ENCODE data around the gene PKD1.

The PKD1 gene

DNA sequence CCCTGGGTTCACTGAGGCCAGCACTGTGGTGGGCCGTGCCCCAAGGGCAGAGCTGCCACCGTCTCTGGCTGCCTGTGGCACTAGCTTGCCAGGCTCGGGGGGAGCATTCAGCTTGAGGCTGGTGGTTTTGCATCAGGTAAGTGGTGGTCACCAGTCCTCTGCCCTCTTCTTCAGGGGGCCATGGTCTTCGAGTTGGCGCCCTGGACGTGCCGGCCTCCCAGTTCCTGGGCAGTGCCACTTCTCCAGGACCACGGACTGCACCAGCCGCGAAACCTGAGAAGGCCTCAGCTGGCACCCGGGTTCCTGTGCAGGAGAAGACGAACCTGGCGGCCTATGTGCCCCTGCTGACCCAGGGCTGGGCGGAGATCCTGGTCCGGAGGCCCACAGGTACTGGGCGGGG is 55.7 kb downstream of the PKD1 start:
- TF ChIP-seq, protein P1, sequence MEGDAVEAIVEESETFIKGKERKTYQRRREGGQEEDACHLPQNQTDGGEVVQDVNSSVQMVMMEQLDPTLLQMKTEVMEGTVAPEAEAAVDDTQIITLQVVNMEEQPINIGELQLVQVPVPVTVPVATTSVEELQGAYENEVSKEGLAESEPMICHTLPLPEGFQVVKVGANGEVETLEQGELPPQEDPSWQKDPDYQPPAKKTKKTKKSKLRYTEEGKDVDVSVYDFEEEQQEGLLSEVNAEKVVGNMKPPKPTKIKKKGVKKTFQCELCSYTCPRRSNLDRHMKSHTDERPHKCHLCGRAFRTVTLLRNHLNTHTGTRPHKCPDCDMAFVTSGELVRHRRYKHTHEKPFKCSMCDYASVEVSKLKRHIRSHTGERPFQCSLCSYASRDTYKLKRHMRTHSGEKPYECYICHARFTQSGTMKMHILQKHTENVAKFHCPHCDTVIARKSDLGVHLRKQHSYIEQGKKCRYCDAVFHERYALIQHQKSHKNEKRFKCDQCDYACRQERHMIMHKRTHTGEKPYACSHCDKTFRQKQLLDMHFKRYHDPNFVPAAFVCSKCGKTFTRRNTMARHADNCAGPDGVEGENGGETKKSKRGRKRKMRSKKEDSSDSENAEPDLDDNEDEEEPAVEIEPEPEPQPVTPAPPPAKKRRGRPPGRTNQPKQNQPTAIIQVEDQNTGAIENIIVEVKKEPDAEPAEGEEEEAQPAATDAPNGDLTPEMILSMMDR (IDR thresholded peaks at IDR 0.05; ENCODE audit: low read depth, low read length), result no peak
- no peak overlapping the region for H3K4me3 ChIP-seq (ENCODE audit: low read depth, low read length)

DNA sequence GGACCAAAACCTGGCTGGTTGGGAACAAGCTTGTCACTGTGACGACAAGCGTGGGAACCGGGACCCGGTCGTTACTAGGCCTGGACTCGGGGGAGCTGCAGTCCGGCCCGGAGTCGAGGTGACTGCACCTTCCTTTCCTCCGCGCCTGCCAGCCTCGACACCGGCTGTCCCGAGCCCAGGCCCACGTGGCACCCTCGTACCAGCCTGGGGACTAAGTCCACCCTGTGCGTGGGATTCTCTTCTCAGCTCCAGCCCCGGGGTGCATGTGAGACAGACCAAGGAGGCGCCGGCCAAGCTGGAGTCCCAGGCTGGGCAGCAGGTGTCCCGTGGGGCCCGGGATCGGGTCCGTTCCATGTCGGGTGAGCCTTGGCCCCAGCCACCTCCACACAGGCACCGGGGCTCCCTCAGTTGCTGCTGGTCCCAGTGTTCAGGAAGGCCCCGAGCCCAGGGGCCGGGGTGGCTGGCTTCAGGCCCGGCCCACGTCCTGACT is 56.3 kb downstream of the PKD1 start:
- TF ChIP-seq, protein P1 (IDR thresholded peaks at IDR 0.05; ENCODE audit: low read depth, low read length), result no peak

DNA sequence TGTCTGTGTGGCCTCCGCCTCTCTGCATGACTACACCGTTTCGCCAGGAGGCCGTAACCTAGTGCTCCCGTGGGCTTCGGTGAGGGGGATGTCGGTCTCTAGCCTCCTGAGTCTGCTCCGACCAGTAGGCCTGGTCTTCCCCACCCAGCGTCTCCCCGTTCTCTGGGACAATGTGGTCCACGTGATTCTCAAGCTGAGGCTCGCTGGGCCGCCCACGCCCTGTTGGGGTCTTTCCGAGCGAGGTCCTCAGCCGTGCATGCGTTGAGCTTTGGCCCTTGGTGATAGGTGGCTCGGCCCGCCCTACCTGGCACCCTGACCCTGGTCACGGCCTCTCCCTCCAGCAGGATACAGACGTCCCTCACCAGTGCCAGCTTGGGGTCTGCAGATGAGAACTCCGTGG is 57.0 kb downstream of the PKD1 start:
- TF ChIP-seq, protein P1 (IDR thresholded peaks at IDR 0.05; ENCODE audit: low read depth, low read length), result no peak
- no peak overlapping the region for H3K4me3 ChIP-seq (ENCODE audit: low read depth, low read length)

More for the DNA sequence above, 56.3 kb downstream of the PKD1 start:
- H3K4me3 ChIP-seq (ENCODE audit: low read depth, low read length), result no peak overlapping the region

DNA sequence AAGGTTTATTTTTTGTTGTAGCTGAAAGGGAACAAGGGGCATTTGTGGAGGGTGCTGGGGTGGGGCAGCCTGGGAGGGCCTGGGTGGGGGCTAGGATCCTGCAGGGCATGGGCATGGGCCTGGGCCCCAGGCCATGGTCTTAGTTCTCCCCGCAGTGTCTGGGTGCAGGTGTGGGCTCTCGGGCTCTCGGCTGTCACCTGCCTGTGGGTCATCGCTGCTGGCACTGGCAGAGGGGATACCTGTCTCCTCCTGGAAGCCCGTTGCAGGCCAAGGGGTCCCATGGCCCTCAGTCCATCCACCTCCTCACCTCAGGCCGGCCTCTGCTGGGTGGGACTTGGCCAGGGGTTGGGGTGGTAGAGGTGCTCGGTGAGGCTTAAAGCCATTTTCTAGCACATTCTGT is 57.6 kb downstream of the PKD1 start:
- TF ChIP-seq, protein P1 (IDR thresholded peaks at IDR 0.05; ENCODE audit: low read depth, low read length), result no peak
- no peak overlapping the region for H3K4me3 ChIP-seq (ENCODE audit: low read depth, low read length)

DNA sequence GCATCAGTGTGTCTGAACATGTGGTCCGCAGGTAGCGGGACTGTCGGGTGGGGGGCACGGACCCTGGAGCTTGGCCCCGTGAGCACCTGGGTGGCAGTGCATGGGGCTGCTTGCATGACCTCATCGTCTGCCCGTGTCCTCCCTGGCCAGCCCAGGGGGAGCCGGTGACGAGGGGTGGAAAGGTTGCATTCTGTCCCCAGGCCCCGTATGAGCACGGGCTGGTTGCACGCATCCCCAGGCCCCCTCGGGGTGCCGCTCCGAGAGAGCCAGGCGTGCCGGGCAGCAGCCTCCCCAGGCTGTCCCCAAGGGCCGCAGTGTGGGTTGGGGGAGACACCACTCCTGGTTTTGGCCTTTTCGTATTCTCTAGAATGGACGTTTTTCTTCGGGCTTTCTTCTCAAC is 58.0 kb downstream of the PKD1 start:
- no peak overlapping the region for H3K4me3 ChIP-seq (ENCODE audit: low read depth, low read length)
- TF ChIP-seq, protein P1 (IDR thresholded peaks at IDR 0.05; ENCODE audit: low read depth, low read length), result no peak

DNA sequence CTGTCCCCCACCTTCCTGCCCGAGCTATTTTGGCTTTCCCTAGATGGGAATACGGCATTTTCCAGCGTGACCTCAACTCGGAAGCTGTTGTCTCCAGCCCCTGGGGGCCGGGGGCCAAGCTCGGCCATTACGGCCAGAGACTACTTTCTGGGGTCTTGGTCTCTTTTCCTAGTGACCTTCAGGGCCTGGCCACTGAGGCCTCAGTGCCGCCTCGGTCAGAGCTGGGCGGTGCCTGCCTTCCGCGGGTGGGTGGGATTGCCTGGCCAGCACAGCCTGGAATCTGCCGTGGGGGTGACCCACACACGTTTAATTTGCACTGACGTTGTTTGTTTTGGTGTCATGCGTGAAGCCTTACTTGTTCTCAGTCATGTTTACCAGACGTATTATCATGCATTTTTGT is 58.7 kb downstream of the PKD1 start:
- no peak overlapping the region for H3K4me3 ChIP-seq (ENCODE audit: low read depth, low read length)
- TF ChIP-seq, protein P1 (IDR thresholded peaks at IDR 0.05; ENCODE audit: low read depth, low read length), result no peak

DNA sequence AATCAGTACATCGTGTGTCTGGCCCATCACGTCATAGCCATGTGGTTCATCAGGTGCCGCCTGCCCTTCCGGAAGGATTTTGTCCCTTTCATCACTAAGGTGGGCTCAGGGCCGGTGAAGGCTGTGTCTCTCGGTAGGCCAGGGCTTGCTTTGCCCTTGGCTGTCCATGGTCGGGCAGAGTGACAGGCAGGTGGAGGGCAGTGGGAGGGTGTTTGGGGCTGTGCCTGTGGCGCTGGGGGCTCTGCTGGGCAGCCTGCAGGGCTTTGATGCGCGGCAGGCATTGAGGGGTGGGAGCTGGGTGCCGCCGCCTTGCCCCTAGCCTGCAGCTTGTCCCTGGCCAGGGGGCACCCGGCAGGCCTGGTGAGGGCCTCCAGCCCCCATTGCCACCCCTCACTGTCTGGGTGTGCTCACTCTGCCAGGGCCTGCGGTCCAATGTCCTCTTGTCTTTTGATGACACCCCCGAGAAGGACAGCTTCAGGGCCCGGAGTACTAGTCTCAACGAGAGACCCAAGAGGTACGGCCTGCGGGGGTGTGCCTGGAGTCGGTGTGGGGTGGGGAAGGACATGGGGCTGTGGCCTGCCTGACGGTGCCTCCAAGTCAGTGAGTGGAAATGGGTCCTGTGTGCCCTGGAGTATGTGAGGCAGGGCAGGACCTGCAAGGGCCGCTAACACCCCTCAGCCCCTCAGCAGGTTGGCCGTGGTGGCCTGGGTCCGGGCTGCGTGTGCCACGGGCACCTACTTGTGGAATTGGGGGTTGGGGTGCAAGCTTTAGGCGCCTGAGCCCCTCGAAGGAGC is 59.4 kb downstream of the PKD1 start:
- H3K4me3 ChIP-seq (ENCODE audit: low read depth, low read length), result no peak overlapping the region
- TF ChIP-seq, protein P1 (IDR thresholded peaks at IDR 0.05; ENCODE audit: low read depth, low read length), result no peak
